H9 (cell line): Measurements from ENCODE around the gene ETDA. TPM values are rescaled to one million over a fixed set of nuclear protein-coding genes. Genes with fewer than 3 reads are reported as not detected.
"Not testable (repeated sequence)": the region's sequence is repeated elsewhere in the genome, so short reads cannot be mapped to it uniquely, and the experiment has no call there.

Experiments used
- DNase-seq: peaks from one replicate; pipeline ENCODE4 v3.0.0-alpha.2; 2017
- H2AFZ ChIP-seq: one replicate; pipeline ENCODE4 v1.6.1; 2013; ENCODE audit warnings: mild to moderate bottlenecking, low read length, control low read depth, moderate library complexity
- H2AK5ac ChIP-seq: 2 replicates; pipeline ENCODE4 v1.6.1; 2013; ENCODE audit warnings: low read length, control low read depth, mixed read lengths; ENCODE audit not compliant: insufficient read length
- H2BK120ac ChIP-seq: one replicate; pipeline ENCODE4 v1.6.1; 2013; ENCODE audit warnings: low read depth, mild to moderate bottlenecking, low read length, control low read depth, inconsistent platforms; ENCODE audit not compliant: poor library complexity, severe bottlenecking
- H2BK12ac ChIP-seq: 2 replicates; pipeline ENCODE4 v1.6.1; 2013; ENCODE audit warnings: low read length, control low read depth, mixed read lengths, low read depth; ENCODE audit not compliant: insufficient read length
- H2BK15ac ChIP-seq: 2 replicates; pipeline ENCODE4 v1.6.1; 2013; ENCODE audit warnings: low read depth, low read length, control low read depth
- H2BK20ac ChIP-seq: one replicate; pipeline ENCODE4 v1.6.1; 2013; ENCODE audit warnings: low read depth, mild to moderate bottlenecking, low read length, control low read depth, inconsistent platforms; ENCODE audit not compliant: poor library complexity, severe bottlenecking
- H2BK5ac ChIP-seq: 2 replicates; pipeline ENCODE4 v1.6.1; 2013; ENCODE audit warnings: low read length, control low read depth, mixed read lengths; ENCODE audit not compliant: insufficient read length
- H3K14ac ChIP-seq: 2 replicates; pipeline ENCODE4 v1.6.1; 2013; ENCODE audit warnings: low read length, control low read depth; ENCODE audit not compliant: insufficient read depth
- H3K18ac ChIP-seq: 2 replicates; pipeline ENCODE4 v1.6.1; 2013; ENCODE audit warnings: low read depth, mild to moderate bottlenecking, mixed read lengths, low read length, control low read depth; ENCODE audit not compliant: insufficient read length
- H3K23ac ChIP-seq: 2 replicates; pipeline ENCODE4 v1.6.1; 2013; ENCODE audit warnings: low read length, control low read depth, mixed read lengths, low read depth; ENCODE audit not compliant: insufficient read length
- H3K23me2 ChIP-seq: 2 replicates; pipeline ENCODE4 v1.6.1; 2013; ENCODE audit warnings: low read depth, mild to moderate bottlenecking, mixed read lengths, low read length, control low read depth; ENCODE audit not compliant: insufficient read length, poor library complexity, severe bottlenecking
- H3K27ac ChIP-seq: 2 replicates; pipeline ENCODE4 v1.5.1; 2013; ENCODE audit warnings: low read length, control low read depth, mixed read lengths, low read depth; ENCODE audit not compliant: insufficient read length
- H3K27me3 ChIP-seq: 2 replicates; pipeline ENCODE4 v1.6.1; 2013; ENCODE audit warnings: low read length, control low read depth, inconsistent platforms; ENCODE audit not compliant: insufficient read depth
- H3K4ac ChIP-seq: 2 replicates; pipeline ENCODE4 v1.6.1; 2013; ENCODE audit warnings: low read depth, mild to moderate bottlenecking, control low read depth, inconsistent platforms, low read length, moderate library complexity
- H3K4me1 ChIP-seq: 2 replicates; pipeline ENCODE4 v1.6.1; 2013; ENCODE audit warnings: low read length, control low read depth, inconsistent platforms; ENCODE audit not compliant: insufficient read depth
- H3K4me2 ChIP-seq: 2 replicates; pipeline ENCODE4 v1.6.1; 2013; ENCODE audit warnings: low read length, control low read depth, mixed read lengths; ENCODE audit not compliant: insufficient read length, insufficient read depth
- H3K56ac ChIP-seq: 2 replicates; pipeline ENCODE4 v1.6.1; 2013; ENCODE audit warnings: low read depth, mild to moderate bottlenecking, mixed read lengths, low read length, control low read depth; ENCODE audit not compliant: insufficient read length
- H3K79me1 ChIP-seq: 2 replicates; pipeline ENCODE4 v1.6.1; 2013; ENCODE audit warnings: low read depth, mild to moderate bottlenecking, moderate library complexity, low read length, control low read depth, inconsistent platforms; ENCODE audit not compliant: insufficient read depth, poor library complexity, severe bottlenecking
- H3K79me2 ChIP-seq: 2 replicates; pipeline ENCODE4 v1.6.1; 2013; ENCODE audit warnings: low read length, control low read depth, inconsistent platforms; ENCODE audit not compliant: insufficient read depth
- H3K9ac ChIP-seq: 2 replicates; pipeline ENCODE4 v1.6.1; 2013; ENCODE audit warnings: low read length, control low read depth, mixed read lengths; ENCODE audit not compliant: insufficient read length; ENCODE audit errors: extremely low read depth
- H3K9me3 ChIP-seq: one replicate; pipeline ENCODE4 v1.6.1; 2013; ENCODE audit warnings: low read depth, low read length, inconsistent platforms; ENCODE audit not compliant: control insufficient read depth
- H3T11ph ChIP-seq: one replicate; pipeline ENCODE4 v1.6.1; 2013; ENCODE audit warnings: mild to moderate bottlenecking, low read length, control low read depth, inconsistent platforms
- H4K20me1 ChIP-seq: one replicate; pipeline ENCODE4 v1.6.1; 2013; ENCODE audit not compliant: control insufficient read depth, insufficient read length, insufficient read depth
- H4K5ac ChIP-seq: 2 replicates; pipeline ENCODE4 v1.6.1; 2013; ENCODE audit warnings: low read depth, mild to moderate bottlenecking, mixed read lengths, low read length, control low read depth; ENCODE audit not compliant: insufficient read length
- H4K8ac ChIP-seq: replicated peaks from 2 replicates; pipeline ENCODE4 v1.6.1; 2013; ENCODE audit warnings: low read length, control low read depth, mixed read lengths, low read depth; ENCODE audit not compliant: insufficient read length
- H4K91ac ChIP-seq: 2 replicates; pipeline ENCODE4 v1.6.1; 2013; ENCODE audit warnings: low read depth, mild to moderate bottlenecking, moderate library complexity, mixed read lengths, low read length, control low read depth; ENCODE audit not compliant: insufficient read length
- H3K27ac Mint-ChIP-seq, 3 experiments: 2 replicates in 2 of 3; 3 replicates in 1 of 3; pipeline ENCODE4 v1.8.0; 2020 to 2021; ENCODE audit warnings: mixed read lengths in 3 of 3, mild to moderate bottlenecking in 1 of 3, moderate library complexity in 1 of 3
- H3K27me3 Mint-ChIP-seq: 2 replicates; pipeline ENCODE4 v1.8.0; 2021; ENCODE audit warnings: low read depth, mild to moderate bottlenecking, moderate library complexity, mixed read lengths
- H3K36me3 Mint-ChIP-seq, 3 experiments: 2 replicates in 2 of 3; 3 replicates in 1 of 3; pipeline ENCODE4 v1.8.0; 2020 to 2021; ENCODE audit warnings: low read depth in 3 of 3, mixed read lengths in 3 of 3; ENCODE audit not compliant: insufficient read depth in 1 of 3
- H3K4me1 Mint-ChIP-seq, 2 experiments: 2 replicates each; pipeline ENCODE4 v1.8.0; 2020; ENCODE audit warnings: mixed read lengths in 2 of 2
- H3K4me3 Mint-ChIP-seq, 2 experiments: 2 replicates in 1 of 2; 3 replicates in 1 of 2; pipeline ENCODE4 v1.8.0; 2020 to 2021; ENCODE audit warnings: mild to moderate bottlenecking in 2 of 2, mixed read lengths in 2 of 2, moderate library complexity in 1 of 2
- H3K9me3 Mint-ChIP-seq, 2 experiments: 2 replicates in 1 of 2; 3 replicates in 1 of 2; pipeline ENCODE4 v1.8.0; 2020; ENCODE audit warnings: mild to moderate bottlenecking in 2 of 2, mixed read lengths in 2 of 2, moderate library complexity in 1 of 2
- WGBS: extraction: QIAGEN DNeasy Blood & Tissue Kit; methylation state at CpG from one replicate; pipeline ENCODE4 v1.1.7; 2013; ENCODE audit warnings: missing lambda C conversion rate, low lambda C conversion rate, mixed read lengths; ENCODE audit not compliant: insufficient read length; ENCODE audit errors: extremely low coverage; 5-methylcytosine and 5-hydroxymethylcytosine counted together
- total RNA-seq: library from RNA; stranded (reverse); gene quantifications from 2 replicates; pipeline ENCODE4 v1.2.1, GENCODE V29; 2021

The ETDA gene
- total RNA-seq, 1 experiment from 2014 or later = not detected

DNA sequence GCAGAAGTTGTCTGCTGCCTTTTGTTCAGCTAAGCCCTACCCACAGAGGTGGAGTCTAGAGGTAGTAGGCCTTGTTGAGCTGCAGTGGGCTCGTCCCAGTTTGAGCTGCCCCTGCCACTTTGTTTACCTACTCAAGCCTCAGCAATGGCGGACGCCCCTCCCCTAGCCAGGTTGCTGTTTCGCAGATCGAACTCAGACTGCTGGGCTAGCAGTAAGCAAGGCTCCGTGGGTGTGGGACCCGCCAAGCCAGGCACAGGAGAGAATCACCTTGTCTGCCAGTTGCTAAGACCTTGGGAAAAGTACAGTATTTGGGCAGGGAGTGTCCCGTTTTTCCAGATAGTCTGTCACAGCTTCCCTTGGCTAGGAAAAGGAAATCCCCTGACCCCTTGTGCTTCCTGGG lies 11.5 kb downstream of the ETDA start:
- not testable (repeated sequence) for H3K18ac ChIP-seq, H2BK5ac ChIP-seq, H3K14ac ChIP-seq, H3K4me2 ChIP-seq, H4K5ac ChIP-seq, H3K9me3 ChIP-seq, H2BK120ac ChIP-seq, H3K23me2 ChIP-seq, H3K23ac ChIP-seq, H3T11ph ChIP-seq, H3K27ac ChIP-seq, H4K20me1 ChIP-seq, H3K4me1 Mint-ChIP-seq, H3K4me1 ChIP-seq, H3K56ac ChIP-seq, H3K9ac ChIP-seq, H2AFZ ChIP-seq, H3K27me3 Mint-ChIP-seq, H2BK20ac ChIP-seq, DNase-seq, H3K79me1 ChIP-seq, H2BK12ac ChIP-seq, H2BK15ac ChIP-seq, H3K4ac ChIP-seq, H3K27me3 ChIP-seq, H4K91ac ChIP-seq, H4K8ac ChIP-seq, H3K4me3 Mint-ChIP-seq, H2AK5ac ChIP-seq, H3K79me2 ChIP-seq, H3K27ac Mint-ChIP-seq
- WGBS = no CpG with 5 or more reads among the region's 8 CpGs
- H3K9me3 Mint-ChIP-seq = peaks cover 75 to 83% of the 10 kb centered on the region in 2 experiments
- peaks cover 5 to 25% (median 10%) of the 10 kb centered on the region in 3 experiments; a peak in 6 of 7 replicates for H3K36me3 Mint-ChIP-seq
